Measurements from ENCODE around the gene THAP3.

The THAP3 gene

DNA sequence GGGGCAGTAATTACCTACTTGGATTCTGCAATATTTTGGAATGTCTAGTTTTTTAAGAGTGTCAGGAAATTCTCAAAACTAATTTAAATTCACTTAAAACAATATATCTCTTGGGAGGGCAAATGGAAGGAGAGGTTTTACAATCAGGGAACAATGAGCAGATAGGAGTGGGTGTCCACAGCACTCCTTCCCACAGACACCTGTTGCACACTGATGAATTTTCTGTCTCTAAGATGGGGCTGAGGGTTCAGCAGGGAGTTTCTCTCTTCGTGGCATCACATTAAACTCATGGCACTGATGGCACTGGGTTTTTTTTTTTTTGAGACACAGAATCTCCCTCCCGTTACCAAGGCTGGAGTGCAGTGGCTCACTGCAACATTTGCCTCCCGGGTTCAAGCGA is 5.6 kb upstream of the THAP3 start:
- DNase-seq (ENCODE audit: low spot score) = no peak
- TF ChIP-seq, protein P1, sequence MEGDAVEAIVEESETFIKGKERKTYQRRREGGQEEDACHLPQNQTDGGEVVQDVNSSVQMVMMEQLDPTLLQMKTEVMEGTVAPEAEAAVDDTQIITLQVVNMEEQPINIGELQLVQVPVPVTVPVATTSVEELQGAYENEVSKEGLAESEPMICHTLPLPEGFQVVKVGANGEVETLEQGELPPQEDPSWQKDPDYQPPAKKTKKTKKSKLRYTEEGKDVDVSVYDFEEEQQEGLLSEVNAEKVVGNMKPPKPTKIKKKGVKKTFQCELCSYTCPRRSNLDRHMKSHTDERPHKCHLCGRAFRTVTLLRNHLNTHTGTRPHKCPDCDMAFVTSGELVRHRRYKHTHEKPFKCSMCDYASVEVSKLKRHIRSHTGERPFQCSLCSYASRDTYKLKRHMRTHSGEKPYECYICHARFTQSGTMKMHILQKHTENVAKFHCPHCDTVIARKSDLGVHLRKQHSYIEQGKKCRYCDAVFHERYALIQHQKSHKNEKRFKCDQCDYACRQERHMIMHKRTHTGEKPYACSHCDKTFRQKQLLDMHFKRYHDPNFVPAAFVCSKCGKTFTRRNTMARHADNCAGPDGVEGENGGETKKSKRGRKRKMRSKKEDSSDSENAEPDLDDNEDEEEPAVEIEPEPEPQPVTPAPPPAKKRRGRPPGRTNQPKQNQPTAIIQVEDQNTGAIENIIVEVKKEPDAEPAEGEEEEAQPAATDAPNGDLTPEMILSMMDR (IDR thresholded peaks at IDR 0.05; ENCODE audit: extremely low read depth, missing control alignments) = no peak

DNA sequence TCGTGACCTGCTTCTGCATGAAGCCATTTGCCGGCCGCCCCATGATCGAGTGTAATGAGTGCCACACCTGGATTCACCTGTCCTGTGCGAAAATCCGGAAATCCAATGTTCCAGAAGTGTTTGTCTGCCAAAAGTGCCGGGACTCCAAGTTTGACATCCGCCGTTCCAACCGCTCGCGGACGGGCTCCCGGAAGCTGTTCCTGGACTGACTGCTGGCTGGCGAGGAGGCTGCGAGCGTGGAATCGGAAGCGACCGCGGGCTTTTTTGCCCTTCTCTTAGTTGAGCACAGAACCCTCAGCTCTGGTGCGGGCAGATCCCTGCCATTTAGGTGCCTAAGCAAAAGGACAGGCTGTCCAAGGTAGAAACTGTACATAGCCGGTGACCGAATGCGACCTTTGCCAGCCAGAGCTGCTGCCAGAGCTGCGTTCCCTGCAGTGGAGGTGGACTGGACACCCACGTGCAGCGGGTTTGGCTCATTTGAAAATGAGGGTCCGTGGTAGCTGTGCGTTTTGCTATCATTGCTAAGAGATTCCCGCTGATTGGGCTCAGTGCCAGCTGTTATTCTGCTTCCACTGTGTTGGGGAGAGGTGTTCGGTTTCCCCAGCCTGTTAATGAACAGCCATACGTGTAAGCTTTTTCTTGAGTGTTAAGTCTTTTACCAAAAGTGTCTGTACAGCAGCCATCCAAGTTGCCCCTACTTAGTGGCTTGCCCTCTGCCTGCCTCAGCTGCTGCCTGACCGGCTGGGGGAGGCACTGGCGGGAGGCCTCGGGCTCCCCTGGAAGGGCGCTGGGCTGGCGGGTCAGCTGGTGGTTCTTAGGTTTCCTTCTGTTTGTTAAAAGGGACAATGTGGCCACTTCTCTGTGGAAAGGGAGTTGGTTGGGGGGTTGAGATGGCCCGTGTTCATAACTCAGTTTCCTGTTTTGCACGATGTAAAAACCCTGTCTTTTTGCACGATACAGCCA is 3.0 kb upstream of the THAP3 start:
- DNase-seq (ENCODE audit: low spot score) = no peak
- TF ChIP-seq, protein P1 (IDR thresholded peaks at IDR 0.05; ENCODE audit: extremely low read depth, missing control alignments) = no peak

DNA sequence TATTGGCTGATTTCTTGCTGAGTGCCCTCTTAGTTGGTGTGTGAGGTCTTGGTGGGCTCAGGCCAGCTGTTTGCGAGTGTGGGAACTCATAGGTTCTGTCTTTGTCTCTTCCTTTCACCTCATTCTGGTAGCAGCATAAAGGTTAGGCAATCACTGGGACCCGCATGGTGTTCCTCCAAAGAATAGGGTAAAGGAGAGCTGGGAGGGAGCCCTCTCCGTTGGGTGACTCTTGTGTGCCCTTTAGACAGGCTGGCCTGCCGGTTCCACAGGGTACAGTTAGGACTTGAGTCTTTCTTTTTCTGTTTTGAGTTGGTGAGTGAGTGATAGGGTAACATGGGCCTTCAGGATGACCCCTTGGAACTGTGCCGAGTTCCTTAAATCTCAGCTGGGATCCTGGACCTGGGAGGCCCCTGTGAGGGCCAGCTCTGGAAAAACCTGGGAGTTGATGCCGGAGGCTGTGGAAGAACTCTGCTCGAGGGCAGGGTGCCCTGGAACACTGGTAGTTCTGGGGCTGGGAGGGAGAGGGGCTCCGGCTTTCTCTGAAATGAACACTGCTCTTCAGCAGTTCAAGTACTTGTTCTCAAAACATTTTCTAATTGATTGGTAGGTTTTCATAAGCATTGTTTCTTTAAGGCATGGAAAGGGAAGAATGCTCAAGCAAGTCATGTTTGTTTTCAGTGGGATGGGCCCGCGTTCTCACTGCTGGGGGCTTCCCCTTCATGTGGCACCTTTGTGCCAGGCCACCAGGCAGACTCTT is 2.1 kb upstream of the THAP3 start:
- TF ChIP-seq, protein P1 (IDR thresholded peaks at IDR 0.05; ENCODE audit: extremely low read depth, missing control alignments) = no peak
- DNase-seq (ENCODE audit: low spot score) = no peak

DNA sequence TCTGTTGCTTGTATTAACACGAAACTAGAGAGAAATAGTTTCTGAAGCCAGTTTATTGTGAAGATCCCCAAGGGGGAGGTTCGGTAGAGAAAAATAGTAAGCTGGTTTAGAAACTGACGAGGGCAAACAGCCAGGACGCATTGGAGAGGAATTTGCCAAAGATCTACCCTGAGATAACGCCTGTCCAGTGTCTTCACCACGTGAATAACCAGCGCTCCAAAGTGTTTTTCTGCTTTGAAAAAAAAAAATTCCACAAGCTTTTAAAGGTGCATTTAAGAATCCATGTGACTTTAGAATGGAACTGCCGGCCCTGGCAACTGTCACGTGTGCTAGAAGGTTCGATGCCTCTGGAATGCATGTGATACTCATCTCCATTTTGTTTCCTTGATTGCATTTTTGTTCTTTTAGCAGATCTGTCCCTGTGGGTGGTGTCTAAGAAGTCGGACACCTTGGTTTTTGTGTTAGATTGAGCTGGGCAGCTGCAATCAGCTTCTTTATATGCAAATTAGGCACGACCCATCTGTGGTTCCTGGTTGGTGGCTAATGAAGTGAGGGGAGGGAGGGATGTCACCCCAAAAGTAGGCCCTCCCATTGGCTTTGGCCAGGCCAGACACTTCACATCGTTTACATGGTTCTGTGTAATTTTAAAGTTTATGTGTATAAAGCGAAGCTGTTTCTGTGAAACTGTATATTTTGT is 1.3 kb upstream of the THAP3 start:
- TF ChIP-seq, protein P1 (IDR thresholded peaks at IDR 0.05; ENCODE audit: extremely low read depth, missing control alignments) = no peak
- no peak for DNase-seq (ENCODE audit: low spot score)

DNA sequence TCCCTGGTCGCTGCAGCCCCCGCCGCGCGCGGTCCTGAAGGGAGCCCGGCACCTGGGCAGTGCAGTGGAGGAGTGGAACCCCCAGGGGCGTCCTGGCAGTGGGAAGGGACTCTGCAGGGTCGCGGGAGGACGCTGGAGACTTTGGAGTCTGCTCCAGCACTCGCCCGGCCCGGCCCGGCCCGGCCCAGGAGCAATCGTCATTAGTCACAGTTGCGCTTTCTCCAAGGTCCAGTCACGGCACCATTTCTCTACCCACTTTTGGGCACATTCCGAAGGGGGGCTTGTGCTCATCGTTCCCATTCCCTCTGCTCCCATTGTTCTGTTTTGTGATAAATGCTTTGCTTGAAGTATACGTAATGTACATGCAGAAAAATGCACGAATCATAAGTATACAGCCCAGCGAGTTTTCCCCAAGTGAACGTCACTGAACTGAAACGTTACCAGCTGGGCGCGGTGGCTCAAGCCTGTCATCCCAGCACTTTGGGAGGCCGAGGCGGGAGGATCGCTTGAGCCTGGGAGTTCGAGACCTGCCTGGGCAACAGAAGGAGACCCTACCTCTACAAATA is 999 bp downstream of the THAP3 start:
- DNase-seq (ENCODE audit: low spot score) = peak; percentile 41
- TF ChIP-seq, protein P1 (IDR thresholded peaks at IDR 0.05; ENCODE audit: extremely low read depth, missing control alignments) = no peak

DNA sequence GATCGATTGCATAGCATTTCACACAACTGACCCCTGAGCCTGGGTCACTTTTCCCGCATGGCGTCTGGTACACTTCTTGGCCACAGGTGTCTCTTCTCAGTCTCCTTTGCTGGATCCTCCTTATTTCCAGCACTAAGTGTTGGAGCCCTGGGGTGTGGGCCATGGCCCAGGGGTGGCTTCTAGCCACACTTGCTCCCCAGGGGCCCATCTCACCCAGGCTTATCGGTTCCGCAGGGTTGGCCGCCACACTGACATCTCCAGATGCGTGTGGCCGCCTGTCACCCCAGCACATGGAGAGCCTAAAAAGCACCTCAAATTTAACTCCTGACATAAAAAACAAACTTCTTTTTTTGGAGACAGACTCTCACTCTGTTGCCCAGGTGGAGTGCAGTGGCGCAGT is 2.4 kb downstream of the THAP3 start:
- TF ChIP-seq, protein P1 (IDR thresholded peaks at IDR 0.05; ENCODE audit: extremely low read depth, missing control alignments) = no peak
- DNase-seq (ENCODE audit: low spot score) = no peak
